ENCODE data around the gene CHGA.

DNA sequence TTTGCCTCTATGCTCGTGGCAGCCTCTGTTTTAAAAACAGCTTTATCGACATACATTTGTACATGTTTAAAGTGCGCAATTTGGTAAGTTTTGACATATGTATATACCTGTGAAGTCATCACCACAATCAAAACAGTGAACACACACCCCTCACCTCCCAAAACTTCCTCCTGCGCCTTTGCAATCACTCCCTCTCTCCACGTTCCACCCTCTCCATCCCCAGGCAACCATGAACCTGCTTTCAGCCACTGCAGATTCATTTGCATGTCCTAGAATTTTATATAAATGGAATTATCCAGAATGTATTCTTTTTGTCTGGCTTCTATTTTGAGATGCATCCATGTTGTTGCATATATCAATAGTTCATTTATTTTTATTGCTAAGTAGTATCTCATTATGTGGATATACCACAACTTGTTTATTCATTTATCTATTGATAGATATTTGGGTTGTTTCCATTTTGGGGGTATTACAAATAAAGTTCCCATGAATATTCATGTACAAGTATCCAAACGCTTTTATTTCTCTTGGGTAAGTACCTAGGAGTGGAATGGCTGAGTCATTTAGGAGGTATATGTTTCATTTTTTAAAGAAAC is 15.5 kb upstream of the CHGA start:
- TF ChIP-seq, protein P1, sequence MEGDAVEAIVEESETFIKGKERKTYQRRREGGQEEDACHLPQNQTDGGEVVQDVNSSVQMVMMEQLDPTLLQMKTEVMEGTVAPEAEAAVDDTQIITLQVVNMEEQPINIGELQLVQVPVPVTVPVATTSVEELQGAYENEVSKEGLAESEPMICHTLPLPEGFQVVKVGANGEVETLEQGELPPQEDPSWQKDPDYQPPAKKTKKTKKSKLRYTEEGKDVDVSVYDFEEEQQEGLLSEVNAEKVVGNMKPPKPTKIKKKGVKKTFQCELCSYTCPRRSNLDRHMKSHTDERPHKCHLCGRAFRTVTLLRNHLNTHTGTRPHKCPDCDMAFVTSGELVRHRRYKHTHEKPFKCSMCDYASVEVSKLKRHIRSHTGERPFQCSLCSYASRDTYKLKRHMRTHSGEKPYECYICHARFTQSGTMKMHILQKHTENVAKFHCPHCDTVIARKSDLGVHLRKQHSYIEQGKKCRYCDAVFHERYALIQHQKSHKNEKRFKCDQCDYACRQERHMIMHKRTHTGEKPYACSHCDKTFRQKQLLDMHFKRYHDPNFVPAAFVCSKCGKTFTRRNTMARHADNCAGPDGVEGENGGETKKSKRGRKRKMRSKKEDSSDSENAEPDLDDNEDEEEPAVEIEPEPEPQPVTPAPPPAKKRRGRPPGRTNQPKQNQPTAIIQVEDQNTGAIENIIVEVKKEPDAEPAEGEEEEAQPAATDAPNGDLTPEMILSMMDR (IDR thresholded peaks at IDR 0.05) = no peak
- TF ChIP-seq POLR2A (IDR thresholded peaks at IDR 0.05) = no peak
